ENCODE data around the gene USP40.
"Not testable (repeated sequence)": the region's sequence is repeated elsewhere in the genome, so short reads cannot be mapped to it uniquely, and the experiment has no call there.

The USP40 gene

GRCh38 chr2:233600386-233600785 lies 33.8 kb upstream of the USP40 start:
- H3K4me3 ChIP-seq (ENCODE audit: low read depth, low read length): no peak overlapping the region
- TF ChIP-seq CTCF (IDR thresholded peaks at IDR 0.05; ENCODE audit: insufficient read depth, low read depth, low read length, missing control alignments): no peak
- no peak for DNase-seq (ENCODE audit: low read depth)

- DNase-seq (ENCODE audit: low read depth): no peak
- TF ChIP-seq CTCF (IDR thresholded peaks at IDR 0.05; ENCODE audit: insufficient read depth, low read depth, low read length, missing control alignments): no peak
Measured at GRCh38 chr2:233598952-233599351, 32.4 kb upstream of the USP40 start.

GRCh38 chr2:233597522-233597921 lies 30.9 kb upstream of the USP40 start:
- no peak overlapping the region for H3K4me3 ChIP-seq (ENCODE audit: low read depth, low read length)
- no peak for DNase-seq (ENCODE audit: low read depth)
- no peak for TF ChIP-seq CTCF (IDR thresholded peaks at IDR 0.05; ENCODE audit: insufficient read depth, low read depth, low read length, missing control alignments)

More at GRCh38 chr2:233598952-233599351, 32.4 kb upstream of the USP40 start:
- no peak overlapping the region for H3K4me3 ChIP-seq (ENCODE audit: low read depth, low read length)

- peak; percentile 80 for DNase-seq (ENCODE audit: low read depth)
- no peak overlapping the region for H3K4me3 ChIP-seq (ENCODE audit: low read depth, low read length)
- TF ChIP-seq CTCF (IDR thresholded peaks at IDR 0.05; ENCODE audit: insufficient read depth, low read depth, low read length, missing control alignments): no peak
Measured at GRCh38 chr2:233593201-233593600, 26.6 kb upstream of the USP40 start.

- not testable (repeated sequence) for H3K4me3 ChIP-seq (ENCODE audit: low read depth, low read length); DNase-seq (ENCODE audit: low read depth)
Measured at GRCh38 chr2:233592706-233593105, 26.1 kb upstream of the USP40 start.

- DNase-seq (ENCODE audit: low read depth): no peak
- TF ChIP-seq CTCF (IDR thresholded peaks at IDR 0.05; ENCODE audit: insufficient read depth, low read depth, low read length, missing control alignments): no peak
- H3K4me3 ChIP-seq (ENCODE audit: low read depth, low read length): no peak overlapping the region
Measured at GRCh38 chr2:233588400-233588799, 21.8 kb upstream of the USP40 start.

GRCh38 chr2:233584210-233584609 lies 17.6 kb upstream of the USP40 start:
- no peak overlapping the region for H3K4me3 ChIP-seq (ENCODE audit: low read depth, low read length)
- TF ChIP-seq CTCF (IDR thresholded peaks at IDR 0.05; ENCODE audit: insufficient read depth, low read depth, low read length, missing control alignments): no peak
- no peak for DNase-seq (ENCODE audit: low read depth)

- not testable (repeated sequence) for H3K4me3 ChIP-seq (ENCODE audit: low read depth, low read length); DNase-seq (ENCODE audit: low read depth)
Measured at GRCh38 chr2:233583217-233583965, 16.8 kb upstream of the USP40 start.

- not testable (repeated sequence) for DNase-seq (ENCODE audit: low read depth); H3K4me3 ChIP-seq (ENCODE audit: low read depth, low read length)
Measured at GRCh38 chr2:233577341-233577740, 10.8 kb upstream of the USP40 start.
